Measurements from ENCODE around the gene USP14.

Gene USP14

DNA sequence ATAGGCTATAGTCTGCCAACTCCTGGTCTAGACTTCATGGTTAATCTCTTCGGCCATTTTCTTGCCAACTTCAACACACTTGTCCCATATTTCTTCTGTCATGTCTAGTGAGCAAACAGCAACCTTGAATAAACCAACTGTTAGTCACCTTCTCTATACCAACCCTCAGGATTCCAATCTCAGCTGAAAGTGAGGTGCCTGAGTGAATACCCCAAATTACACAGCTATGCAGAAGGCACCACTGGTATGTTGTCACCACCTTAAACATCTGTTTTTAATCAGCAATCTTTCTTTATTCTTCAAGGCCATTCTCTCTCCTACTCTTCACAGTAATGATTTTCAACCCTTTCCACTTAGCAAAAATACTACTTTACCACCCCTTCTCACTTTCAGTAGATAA lies 70.2 kb downstream of the USP14 start:
- DNase-seq (ENCODE audit: low spot score): peak; percentile 25

GRCh38 chr18:231563-231962 lies 73.2 kb downstream of the USP14 start:
- DNase-seq (ENCODE audit: low spot score): no peak

DNA sequence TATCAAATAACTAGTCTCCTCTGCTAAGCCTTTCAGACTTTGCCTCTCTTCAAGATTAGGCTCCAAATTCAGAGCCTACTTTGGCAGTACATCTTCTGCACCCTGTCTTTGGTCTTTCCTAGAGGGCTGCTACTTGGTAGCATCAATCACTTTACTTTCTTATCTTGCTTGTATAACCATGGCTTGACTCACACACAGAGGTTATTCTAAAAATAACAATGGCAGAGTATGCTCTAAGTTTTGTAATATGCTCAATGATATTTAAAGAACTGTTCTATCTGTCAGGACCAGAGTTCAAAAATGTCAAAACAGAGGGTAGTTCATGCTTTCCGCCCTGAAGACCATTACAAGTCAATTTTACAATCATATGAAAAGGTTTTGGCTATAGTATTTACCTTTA lies 81.8 kb downstream of the USP14 start:
- DNase-seq (ENCODE audit: low spot score): no peak

DNA sequence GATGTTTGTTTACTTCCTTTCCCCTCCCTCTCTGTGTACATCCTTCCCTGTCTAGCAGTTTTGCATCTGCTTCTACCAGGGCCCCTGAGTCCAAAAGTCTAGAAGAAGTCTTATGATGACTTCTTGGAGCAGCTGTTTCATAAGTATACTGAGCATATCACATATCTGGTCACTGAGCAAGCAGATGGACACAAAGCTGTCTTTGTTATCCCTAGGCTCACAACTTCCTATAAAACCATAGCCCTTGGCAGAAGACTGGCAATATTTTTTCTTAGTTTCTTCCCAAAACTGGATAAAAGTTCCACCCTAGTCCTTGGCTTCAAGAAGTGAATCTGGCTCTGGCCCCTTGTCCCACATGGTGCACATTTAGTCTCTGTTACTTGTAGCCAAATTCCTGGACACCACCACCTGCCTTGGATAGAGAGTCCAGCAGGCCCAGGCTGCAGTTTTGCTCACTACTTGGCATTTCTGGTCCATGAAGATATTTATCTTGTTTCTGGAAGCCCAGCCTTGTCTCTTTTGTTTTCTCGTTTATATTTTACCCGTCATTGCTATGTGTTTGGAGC lies 87.0 kb downstream of the USP14 start:
- DNase-seq (ENCODE audit: low spot score): no peak

GRCh38 chr18:248053-248452 lies 89.7 kb downstream of the USP14 start:
- no peak for DNase-seq (ENCODE audit: low spot score)

GRCh38 chr18:250685-251084 lies 92.3 kb downstream of the USP14 start:
- no peak for DNase-seq (ENCODE audit: low spot score)

DNA sequence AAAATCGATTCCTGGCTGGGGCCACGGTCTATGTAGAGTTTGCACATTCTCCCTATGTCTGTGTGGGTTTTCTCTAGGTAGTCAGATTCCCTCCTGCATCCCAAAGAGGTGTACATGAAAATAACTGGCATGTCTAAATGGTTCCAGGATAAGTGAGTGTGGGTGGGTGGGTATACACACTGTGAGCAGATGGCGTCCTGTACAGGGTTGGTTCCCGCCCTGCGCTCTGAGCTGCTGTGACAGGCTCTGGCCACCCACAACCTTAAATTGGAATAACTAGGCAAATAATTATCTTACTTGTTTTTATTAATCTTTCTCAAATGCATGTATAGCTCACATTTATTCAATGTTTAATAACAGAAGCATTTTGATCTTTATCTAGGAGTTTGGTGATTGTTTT lies 93.2 kb downstream of the USP14 start:
- no peak for DNase-seq (ENCODE audit: low spot score)

- DNase-seq (ENCODE audit: low spot score): no peak
These were observed 94.8 kb downstream of the USP14 start for GRCh38 chr18:253121-253520.

DNA sequence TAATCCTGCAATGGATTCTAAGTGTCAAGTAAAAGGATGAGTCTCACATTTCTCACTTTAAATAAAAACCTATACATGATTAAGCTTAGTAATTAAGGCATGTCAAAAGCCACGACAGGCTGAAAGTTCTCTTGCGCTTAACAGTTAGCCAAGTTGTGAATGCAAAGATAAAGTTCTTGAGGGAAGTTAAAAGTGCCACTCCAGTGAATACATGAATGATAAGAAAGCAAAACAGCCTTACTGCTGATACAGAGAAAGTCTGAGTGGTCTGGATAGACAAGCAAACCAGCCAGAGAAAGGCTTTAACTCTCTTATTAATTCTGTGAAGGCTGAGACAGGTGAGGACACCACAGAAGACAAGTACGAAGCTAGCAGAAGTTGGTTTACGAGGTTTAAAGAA lies 96.8 kb downstream of the USP14 start:
- no peak for DNase-seq (ENCODE audit: low spot score)

DNA sequence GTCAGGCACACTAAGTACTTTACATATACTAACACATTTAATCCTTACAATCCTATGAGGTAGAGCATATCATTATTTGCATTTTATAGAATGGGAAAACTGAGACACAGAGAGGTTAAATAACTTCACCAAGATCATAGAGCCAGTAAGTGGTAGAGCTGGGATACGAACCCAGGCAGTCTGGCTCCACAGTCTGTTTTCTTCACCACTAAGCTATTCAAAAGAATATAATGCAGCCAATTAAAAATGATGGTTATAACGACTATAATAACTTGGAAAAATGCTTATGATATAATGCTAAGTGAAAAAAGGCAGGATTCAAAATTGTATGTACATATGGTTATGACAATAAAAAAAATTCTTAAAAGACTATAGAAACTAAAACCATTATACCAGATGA lies 102.2 kb downstream of the USP14 start:
- DNase-seq (ENCODE audit: low spot score): no peak

DNA sequence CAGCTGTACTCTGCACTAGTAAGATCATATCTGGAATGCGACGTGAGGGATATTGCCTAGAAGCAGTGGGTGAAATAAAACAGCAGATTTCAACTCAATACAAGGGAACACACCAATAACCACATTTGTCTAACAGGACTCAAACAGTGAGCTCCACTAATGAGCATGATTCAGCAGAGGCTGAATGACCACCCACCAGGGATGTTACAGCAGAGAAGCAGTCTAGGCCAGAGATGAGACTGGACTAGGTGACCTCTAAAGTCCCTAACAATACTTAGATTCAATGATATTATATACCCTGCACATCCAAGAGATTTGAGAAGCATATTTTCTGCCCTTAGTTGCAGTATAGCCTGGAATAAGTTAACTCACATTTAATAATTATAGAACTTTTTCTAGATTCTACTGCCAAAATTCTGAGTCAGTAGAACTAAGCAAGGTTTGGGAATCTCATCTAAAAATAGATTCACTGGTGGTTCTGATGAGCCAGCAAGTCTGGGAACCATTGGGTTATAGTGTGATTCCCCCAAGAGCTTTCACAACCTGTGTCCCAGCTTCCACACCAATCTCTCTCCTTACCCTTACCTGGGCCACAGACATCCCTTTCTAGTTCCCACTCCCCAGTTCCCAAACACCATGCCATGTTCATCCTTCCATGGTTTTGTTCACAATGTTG lies 103.2 kb downstream of the USP14 start:
- DNase-seq (ENCODE audit: low spot score): peak; percentile 32
